Testis (tissue), 2 donors: ENCODE measurements around the gene KCNJ15.

ENCODE experiments used
- CTCF ChIP-seq, 3 experiments: fragments of 450-650 bp in 2 of 3; fragments of 200-600 bp in 1 of 3; sonication (generic) in 1 of 3; IDR thresholded peaks; one replicate each; pipeline ENCODE4 v1.5.1; 2016 to 2019; ENCODE audit warnings: antibody characterized with exemption in 3 of 3, mild to moderate bottlenecking in 2 of 3, moderate library complexity in 1 of 3
- POLR2A ChIP-seq: fragments of 450-650 bp; IDR thresholded peaks from one replicate; pipeline ENCODE4 v1.6.1; 2017; ENCODE audit warnings: antibody characterized with exemption, mild to moderate bottlenecking, moderate library complexity

GRCh38 chr21:38290809-38291208 is 34.0 kb downstream of the KCNJ15 start:
- TF ChIP-seq CTCF (IDR thresholded peaks at IDR 0.05): no peak
- TF ChIP-seq POLR2A: no peak
